ENCODE data around the gene PRELID1. TPM values are rescaled to one million over a fixed set of nuclear protein-coding genes. Genes with fewer than 3 reads are reported as not detected.

Gene PRELID1
- polyA plus RNA-seq, 4 donors, result 115 to 154 (median 134) TPM

- no peak for DNase-seq (ENCODE audit: low read depth in 4 of 4, low spot score in 2 of 4)
These were observed 51.7 kb downstream of the PRELID1 start for GRCh38 chr5:177355162-177355867.

GRCh38 chr5:177355868-177356168 is 52.2 kb downstream of the PRELID1 start:
- no peak for DNase-seq (ENCODE audit: low read depth in 4 of 4, low spot score in 2 of 4)

Other genes starting within 250 kb of the PRELID1 start
- 10 to 100 TPM; 45.0 to 92.9 (median 77.3) TPM for gene FGFR4, start 216.9 kb upstream of the PRELID1 start, polyA plus RNA-seq (ENCODE audit: insufficient read length in 4 of 4)
- gene NSD1, start 170.0 kb upstream of the PRELID1 start, polyA plus RNA-seq (ENCODE audit: insufficient read length in 4 of 4), result 10 to 100 TPM; 52.7 to 64.9 (median 57.5) TPM
- gene RAB24, start 80 bp upstream of the PRELID1 start, polyA plus RNA-seq (ENCODE audit: insufficient read length in 4 of 4), result 10 to 100 TPM; 27.6 to 42.0 (median 32.8) TPM
- 10 to 100 TPM in 3 of 4 donors, 1 to 10 TPM in 1; 9.7 to 30.3 (median 26.1) TPM for gene MXD3, start 8.1 kb downstream of the PRELID1 start, polyA plus RNA-seq (ENCODE audit: insufficient read length in 4 of 4)
- 100 to 1,000 TPM; 123 to 145 (median 134) TPM for gene LMAN2, start 47.9 kb downstream of the PRELID1 start, polyA plus RNA-seq (ENCODE audit: insufficient read length in 4 of 4)
- gene RGS14, start 54.1 kb downstream of the PRELID1 start, polyA plus RNA-seq (ENCODE audit: insufficient read length in 4 of 4), result 10 to 100 TPM in 3 of 4 donors, 1 to 10 TPM in 1; 9.5 to 24.9 (median 16.9) TPM
- gene SLC34A1, start 80.6 kb downstream of the PRELID1 start, polyA plus RNA-seq (ENCODE audit: insufficient read length in 4 of 4), result 100 to 1,000 TPM; 115 to 254 (median 179) TPM
- gene PFN3, start 96.9 kb downstream of the PRELID1 start, polyA plus RNA-seq (ENCODE audit: insufficient read length in 4 of 4), result 1 to 10 TPM in 2 of 4 donors, under 1 TPM in 2; 0.69 to 6.8 (median 2.5) TPM
- 10 to 100 TPM in 2 of 4 donors, 1 to 10 TPM in 2; 4.2 to 19.8 (median 10.8) TPM for gene F12, start 105.8 kb downstream of the PRELID1 start, polyA plus RNA-seq (ENCODE audit: insufficient read length in 4 of 4)
- gene GRK6, start 122.9 kb downstream of the PRELID1 start, polyA plus RNA-seq (ENCODE audit: insufficient read length in 4 of 4), result 10 to 100 TPM; 24.8 to 34.1 (median 29.4) TPM
- 1 to 10 TPM; 1.1 to 2.8 (median 2.3) TPM for gene PRR7, start 143.0 kb downstream of the PRELID1 start, polyA plus RNA-seq (ENCODE audit: insufficient read length in 4 of 4)
- gene DBN1, start 169.8 kb downstream of the PRELID1 start, polyA plus RNA-seq (ENCODE audit: insufficient read length in 4 of 4), result 100 to 1,000 TPM; 166 to 235 (median 214) TPM
- 100 to 1,000 TPM in 2 of 4 donors, 10 to 100 TPM in 2; 68.1 to 166 (median 130) TPM for gene PDLIM7, start 193.8 kb downstream of the PRELID1 start, polyA plus RNA-seq (ENCODE audit: insufficient read length in 4 of 4)
- gene DOK3, start 206.0 kb downstream of the PRELID1 start, polyA plus RNA-seq (ENCODE audit: insufficient read length in 4 of 4), result 1 to 10 TPM; 3.6 to 8.7 (median 5.2) TPM
- 100 to 1,000 TPM in 2 of 4 donors, 10 to 100 TPM in 2; 97.3 to 107 (median 102) TPM for gene DDX41, start 213.2 kb downstream of the PRELID1 start, polyA plus RNA-seq (ENCODE audit: insufficient read length in 4 of 4)